Thymus (tissue), 11 donors: ENCODE data around the gene SPON2. TPM values are rescaled to one million over a fixed set of nuclear protein-coding genes. Genes with fewer than 3 reads are reported as not detected.

Experiments used
- DNase-seq, 9 donors: peaks; one replicate each; pipeline ENCODE4 v3.0.0-alpha.2; 2013; ENCODE audit warnings: low spot score in 9 of 9, low read depth in 6 of 9, missing footprints in 1 of 9
- H3K27ac ChIP-seq, 2 donors: one replicate each; pipeline ENCODE4 v1.5.1; 2013; ENCODE audit warnings: control low read depth in 1 of 2, low read depth in 1 of 2, low read length in 1 of 2, mild to moderate bottlenecking in 1 of 2, moderate library complexity in 1 of 2
- H3K27me3 ChIP-seq, 2 donors: one replicate each; pipeline ENCODE4 v1.5.1; 2013; ENCODE audit warnings: low read length in 1 of 2; ENCODE audit not compliant: control insufficient read depth in 2 of 2, insufficient read depth in 1 of 2
- H3K36me3 ChIP-seq, 2 donors: one replicate each; pipeline ENCODE4 v1.5.1; 2013; ENCODE audit warnings: low read length in 1 of 2, mild to moderate bottlenecking in 1 of 2, moderate library complexity in 1 of 2; ENCODE audit not compliant: control insufficient read depth in 2 of 2, insufficient read depth in 2 of 2
- H3K4me1 ChIP-seq, 2 donors: one replicate each; pipeline ENCODE4 v1.5.1; 2013; ENCODE audit warnings: low read length in 2 of 2; ENCODE audit not compliant: control insufficient read depth in 2 of 2, insufficient read depth in 2 of 2
- H3K4me3 ChIP-seq, 2 donors: one replicate each; pipeline ENCODE4 v1.5.1; 2013; ENCODE audit warnings: low read length in 2 of 2, control low read depth in 1 of 2, mild to moderate bottlenecking in 1 of 2
- H3K9me3 ChIP-seq, 2 donors: one replicate each; pipeline ENCODE4 v1.5.1; 2013; ENCODE audit warnings: low read length in 1 of 2, mild to moderate bottlenecking in 1 of 2; ENCODE audit not compliant: control insufficient read depth in 2 of 2, insufficient read depth in 1 of 2
- WGBS: extraction: QIAGEN DNeasy Blood & Tissue Kit; methylation state at CpG from one replicate; pipeline ENCODE4 v1.1.7; 2013; 5-methylcytosine and 5-hydroxymethylcytosine counted together
- polyA plus RNA-seq: library from polyadenylated mRNA; stranded (reverse); fragments of 200-250 nt; gene quantifications from one replicate; pipeline ENCODE4 v1.2.3, GENCODE V29; 2013
- total RNA-seq: library from RNA; stranded (reverse); fragments of 120-200 nt; gene quantifications from one replicate; pipeline ENCODE4 v1.2.4, GENCODE V29; 2013
- donor health status: healthy.

SPON2 gene
- total and polyA plus RNA-seq, 2 donors, result 5.3 to 48.2 TPM

GRCh38 chr4:1177274-1178141, 5.1 kb upstream of the SPON2 start:
- Histone ChIP-seq H3K9me3 (peaks cover 3% of the 10 kb centered on the region in 2 donors), H3K27ac (no peak overlapping the region), H3K4me1 (peaks cover 0 to 3% of the 10 kb centered on the region in 2 donors), H3K36me3 (no peaks in the 10 kb centered on the region), H3K4me3 (no peak overlapping the region), H3K27me3 (peaks cover 7 to 26% of the 10 kb centered on the region in 2 donors)
- DNase-seq, result no peak
- WGBS, result 91% methylated on average over 28 of the region's 28 CpGs

DNA sequence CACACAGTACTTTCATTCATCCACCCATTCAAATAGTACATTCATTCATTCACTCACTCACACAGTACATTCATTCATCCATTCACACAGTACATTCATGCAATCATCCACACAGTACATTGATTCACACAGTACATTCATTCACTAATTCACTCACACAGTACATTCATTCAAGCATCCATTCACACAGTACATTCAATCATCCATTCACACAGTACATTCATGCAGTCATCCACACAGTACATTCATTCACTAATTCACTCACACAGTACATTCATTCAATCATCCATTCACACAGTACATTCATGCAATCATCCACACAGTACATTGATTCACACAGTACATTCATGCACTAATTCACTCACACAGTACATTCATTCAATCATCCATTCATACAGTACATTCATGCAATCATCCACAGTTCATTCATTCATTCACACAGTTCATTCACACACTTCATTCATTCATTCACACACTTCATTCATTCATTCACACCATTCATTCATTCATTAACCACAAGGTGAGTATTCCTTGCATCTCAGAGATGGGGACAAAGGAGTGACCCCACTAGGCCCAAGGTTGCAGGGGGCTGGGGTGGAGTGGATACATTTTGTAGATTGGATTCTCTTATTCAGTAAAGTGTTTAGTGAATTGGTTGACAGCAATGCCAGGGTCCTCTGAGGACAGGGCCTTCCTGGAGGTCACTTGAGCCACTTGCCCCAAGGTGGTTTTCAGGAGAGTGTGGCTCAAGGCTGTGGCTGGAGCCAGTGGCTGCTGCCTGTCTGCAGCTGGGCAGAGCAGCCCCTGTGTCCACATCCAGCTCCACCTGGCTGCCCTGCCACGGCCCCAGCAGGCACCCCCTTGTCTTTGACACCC, 4.3 kb upstream of the SPON2 start:
- WGBS, result 87% methylated on average over 1 of the region's 1 CpG
- H3K4me1 ChIP-seq, result peaks cover 3 to 12% of the 10 kb centered on the region in 2 donors
- no peak overlapping the region for H3K4me3 ChIP-seq
- no peak for DNase-seq
- peaks cover 16 to 35% of the 10 kb centered on the region in 2 donors for H3K27me3 ChIP-seq
- no peak overlapping the region for H3K27ac ChIP-seq
- no peaks in the 10 kb centered on the region for H3K36me3 ChIP-seq
- H3K9me3 ChIP-seq, result peaks cover 3% of the 10 kb centered on the region in 2 donors

DNA sequence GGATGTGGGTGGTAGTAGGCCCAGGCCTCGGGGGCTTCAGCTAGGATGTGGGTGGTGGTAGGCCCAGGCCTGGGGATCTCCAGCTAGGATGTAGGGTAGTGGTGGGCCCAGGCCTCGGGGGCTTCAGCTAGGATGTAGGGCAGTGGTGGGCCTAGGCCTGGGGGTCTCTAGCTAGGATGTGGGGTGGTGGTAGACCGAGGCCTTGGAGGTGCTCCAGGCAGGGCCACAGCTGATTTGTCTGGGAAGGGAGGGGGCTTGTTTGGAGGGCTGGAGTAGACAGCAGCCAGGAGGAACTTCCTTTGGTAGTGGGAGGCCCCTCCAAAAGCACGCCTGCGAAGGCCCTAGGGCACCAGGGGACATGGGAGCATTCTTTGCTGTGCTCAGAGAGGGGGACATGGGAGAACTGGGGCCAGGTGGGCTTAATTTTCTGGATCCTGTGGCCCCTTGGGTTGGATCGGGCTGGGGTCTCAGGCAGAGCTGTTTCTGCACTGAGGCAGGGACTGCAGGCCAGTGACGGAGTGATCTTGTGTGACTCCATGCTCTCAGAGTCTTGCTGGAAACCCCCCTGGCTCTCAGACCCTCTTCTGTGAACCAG, 3.3 kb upstream of the SPON2 start:
- Histone ChIP-seq H3K4me3 (no peak overlapping the region), H3K27ac (no peak overlapping the region), H3K4me1 (peaks cover 7 to 17% of the 10 kb centered on the region in 2 donors), H3K36me3 (no peaks in the 10 kb centered on the region), H3K27me3 (peaks cover 25 to 44% of the 10 kb centered on the region in 2 donors), H3K9me3 (peaks cover 2 to 3% of the 10 kb centered on the region in 2 donors)
- DNase-seq, result no peak
- WGBS, result 98% methylated on average over 7 of the region's 7 CpGs

DNA sequence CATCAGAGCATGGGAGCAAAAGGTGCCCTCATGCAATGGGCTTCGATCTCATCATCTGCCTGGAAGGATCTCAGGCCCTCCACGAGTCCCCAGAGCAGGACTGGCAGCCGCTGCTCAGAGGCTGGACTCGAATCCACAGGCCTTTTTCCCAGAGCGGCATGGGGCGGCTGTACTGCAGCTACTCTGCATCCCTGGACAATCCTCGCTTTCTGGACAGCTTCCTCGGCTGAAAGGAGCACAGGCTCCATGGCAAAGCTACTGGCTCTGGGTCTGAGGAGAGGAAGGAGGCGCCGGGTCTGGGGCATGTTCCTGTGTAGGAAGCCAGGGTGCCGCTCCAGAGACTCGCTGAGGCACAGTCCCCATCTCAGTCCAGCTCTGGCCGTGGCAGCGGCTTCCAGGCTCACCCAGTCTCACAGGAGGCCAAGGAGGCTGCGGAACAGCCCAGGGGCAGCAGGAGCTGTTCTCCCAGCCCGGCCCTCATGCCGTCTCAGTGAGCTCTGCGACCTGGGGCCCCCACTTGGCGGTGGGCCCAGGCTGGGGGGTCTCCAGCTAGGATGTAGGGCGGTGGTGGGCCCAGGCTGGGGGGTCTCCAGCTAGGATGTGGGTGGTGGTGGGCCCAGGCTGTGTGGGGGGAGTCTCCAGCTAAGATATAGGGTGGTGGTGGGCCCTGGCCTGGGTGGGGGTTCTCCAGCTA, 2.7 kb upstream of the SPON2 start:
- Histone ChIP-seq H3K27me3 (peaks cover 30 to 51% of the 10 kb centered on the region in 2 donors), H3K27ac (no peak overlapping the region), H3K4me1 (peaks cover 7 to 17% of the 10 kb centered on the region in 2 donors), H3K9me3 (peaks cover 2 to 3% of the 10 kb centered on the region in 2 donors), H3K4me3 (no peak overlapping the region), H3K36me3 (no peaks in the 10 kb centered on the region)
- WGBS, result 97% methylated on average over 20 of the region's 20 CpGs
- no peak for DNase-seq

DNA sequence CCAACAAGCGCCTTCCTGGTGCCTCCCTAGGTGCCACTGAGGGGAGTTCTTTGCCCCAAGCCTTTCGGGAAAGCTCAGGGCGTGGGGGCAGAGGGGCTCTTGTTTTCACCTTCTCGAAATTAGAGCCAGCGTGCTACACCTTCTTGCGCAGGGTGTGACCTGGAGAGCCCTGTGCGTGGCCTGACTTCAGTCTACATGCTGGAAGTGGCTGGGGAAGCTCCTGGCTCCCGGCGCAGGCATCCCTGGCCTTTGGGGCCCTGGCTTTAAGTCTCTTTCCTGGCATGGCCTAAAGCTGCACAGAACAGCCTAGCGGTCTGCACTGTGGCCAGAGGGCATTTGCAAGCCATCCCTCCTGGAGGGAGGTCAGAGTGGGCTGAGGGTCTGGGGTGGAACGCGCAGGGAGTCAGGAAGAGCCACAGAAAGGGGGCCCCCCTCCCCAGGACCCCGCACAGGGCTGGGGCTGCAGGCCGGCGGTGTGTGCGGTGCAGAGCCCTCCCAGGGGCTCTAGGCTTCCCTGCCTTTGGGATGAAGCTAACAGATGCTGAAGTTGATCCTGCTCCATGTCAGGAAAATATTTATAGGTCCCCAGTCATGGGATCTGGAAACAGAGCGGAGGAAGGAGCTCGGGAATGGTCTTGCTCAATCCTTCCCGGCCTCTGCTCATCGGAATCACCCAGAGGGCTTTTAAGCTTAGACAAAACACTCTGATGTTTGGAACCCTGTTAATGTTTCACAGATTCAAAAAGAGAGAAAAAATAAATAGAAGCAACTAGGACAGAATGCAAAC, 781 bp upstream of the SPON2 start:
- Histone ChIP-seq H3K27ac (no peak overlapping the region), H3K4me3 (no peak overlapping the region), H3K9me3 (no peaks in the 10 kb centered on the region), H3K4me1 (peaks cover 10 to 21% of the 10 kb centered on the region in 2 donors), H3K27me3 (peaks cover 30 to 70% of the 10 kb centered on the region in 2 donors), H3K36me3 (no peaks in the 10 kb centered on the region)
- no peak for DNase-seq
- WGBS, result 83% methylated on average over 20 of the region's 20 CpGs

GRCh38 chr4:1171311-1172227, 814 bp downstream of the SPON2 start:
- Histone ChIP-seq H3K4me3 (peak overlapping the region in 1 of 2 donors; percentile 40), H3K36me3 (no peaks in the 10 kb centered on the region), H3K4me1 (peaks cover 14 to 36% of the 10 kb centered on the region in 2 donors), H3K27me3 (peaks cover 30 to 76% of the 10 kb centered on the region in 2 donors), H3K9me3 (no peaks in the 10 kb centered on the region), H3K27ac (no peak overlapping the region)
- 3% methylated on average over 88 of the region's 88 CpGs for WGBS
- DNase-seq, result peak in 6 of 9 donors; percentile 19 to 57 (median 33)

- Histone ChIP-seq H3K4me1 (peaks cover 14 to 36% of the 10 kb centered on the region in 2 donors), H3K4me3 (peak overlapping the region in 1 of 2 donors; percentile 40), H3K27me3 (peaks cover 30 to 76% of the 10 kb centered on the region in 2 donors), H3K36me3 (no peaks in the 10 kb centered on the region), H3K27ac (no peak overlapping the region), H3K9me3 (no peaks in the 10 kb centered on the region)
- 22% methylated on average over 42 of the region's 42 CpGs for WGBS
- DNase-seq, result no peak
Observed at GRCh38 chr4:1170976-1171310, 1.4 kb downstream of the SPON2 start.
